ENCODE data around the gene APC.
A peak's percentile ranks its signal among the peaks of the same experiment; 100 is the strongest.

The APC gene

GRCh38 chr5:112717506-112718082 lies 20.1 kb upstream of the APC start:
- Histone ChIP-seq H3K9me3 (replicated peaks; ENCODE audit: insufficient read depth, low read length) (no peaks in the 10 kb centered on the region), H3K9me2 (replicated peaks; ENCODE audit: insufficient read depth, low read length) (no peaks in the 10 kb centered on the region), H4K20me1 (ENCODE audit: insufficient read depth, low read length) (no peaks in the 10 kb centered on the region), H3K79me2 (ENCODE audit: low read length) (peaks cover 79% of the 10 kb centered on the region), H3K9ac (ENCODE audit: low read length) (no peak overlapping the region), H3K27me3 (replicated peaks; ENCODE audit: insufficient read depth, low read length) (no peaks in the 10 kb centered on the region), H3K4me3 (ENCODE audit: low read length) (no peak overlapping the region), H3K36me3 (replicated peaks; ENCODE audit: insufficient read depth, low read length) (no peaks in the 10 kb centered on the region), H3K4me1 (ENCODE audit: low read length) (0 out of 2 replicates have a peak, but pooled peaks cover 10% of the 10 kb centered on the region), H3K27ac (ENCODE audit: low read length) (no peak overlapping the region), H2AFZ (ENCODE audit: low read length) (no peak overlapping the region), H3K4me2 (ENCODE audit: low read depth, low read length) (no peak overlapping the region), H3F3A (ENCODE audit: insufficient read depth, low read length) (no peaks in the 10 kb centered on the region)
- DNase-seq: no peak
- TF ChIP-seq EZH2 (optimal IDR thresholded peaks at IDR 0.05; ENCODE audit: low read depth, low read length) (no peak), CTCF (IDR thresholded peaks at IDR 0.05; ENCODE audit: low read length) (no peak)

GRCh38 chr5:112718344-112718743 lies 19.3 kb upstream of the APC start:
- Histone ChIP-seq H3K27ac (ENCODE audit: low read length) (no peak overlapping the region), H3K79me2 (ENCODE audit: low read length) (peaks cover 77% of the 10 kb centered on the region), H3K4me3 (ENCODE audit: low read length) (no peak overlapping the region), H3K4me2 (ENCODE audit: low read depth, low read length) (no peak overlapping the region), H3K9ac (ENCODE audit: low read length) (no peak overlapping the region), H3F3A (ENCODE audit: insufficient read depth, low read length) (no peaks in the 10 kb centered on the region), H3K36me3 (replicated peaks; ENCODE audit: insufficient read depth, low read length) (no peaks in the 10 kb centered on the region), H2AFZ (ENCODE audit: low read length) (no peak overlapping the region), H3K27me3 (replicated peaks; ENCODE audit: insufficient read depth, low read length) (no peaks in the 10 kb centered on the region), H3K9me2 (replicated peaks; ENCODE audit: insufficient read depth, low read length) (no peaks in the 10 kb centered on the region), H4K20me1 (ENCODE audit: insufficient read depth, low read length) (no peaks in the 10 kb centered on the region), H3K9me3 (replicated peaks; ENCODE audit: insufficient read depth, low read length) (no peaks in the 10 kb centered on the region), H3K4me1 (ENCODE audit: low read length) (0 out of 2 replicates have a peak, but pooled peaks cover 10% of the 10 kb centered on the region)
- no peak for DNase-seq
- no peak for TF ChIP-seq CTCF (IDR thresholded peaks at IDR 0.05; ENCODE audit: low read length)
- no peak for TF ChIP-seq EZH2phosphoT487 (IDR thresholded peaks at IDR 0.05; ENCODE audit: low read length)
- no peak for TF ChIP-seq EZH2 (optimal IDR thresholded peaks at IDR 0.05; ENCODE audit: low read depth, low read length)

GRCh38 chr5:112720576-112720975 lies 17.1 kb upstream of the APC start:
- Histone ChIP-seq H3K27me3 (replicated peaks; ENCODE audit: insufficient read depth, low read length) (no peaks in the 10 kb centered on the region), H3K4me2 (ENCODE audit: low read depth, low read length) (peak overlapping the region; percentile 44; the same call in 1 of the 2 replicates), H3K27ac (ENCODE audit: low read length) (peak overlapping the region; percentile 3; the same call in 1 of the 2 replicates), H3K4me1 (ENCODE audit: low read length) (0 out of 2 replicates have a peak, but pooled peaks cover 15% of the 10 kb centered on the region), H3F3A (ENCODE audit: insufficient read depth, low read length) (no peaks in the 10 kb centered on the region), H3K36me3 (replicated peaks; ENCODE audit: insufficient read depth, low read length) (no peaks in the 10 kb centered on the region), H4K20me1 (ENCODE audit: insufficient read depth, low read length) (no peaks in the 10 kb centered on the region), H3K79me2 (ENCODE audit: low read length) (peaks cover 71% of the 10 kb centered on the region), H3K9ac (ENCODE audit: low read length) (no peak overlapping the region), H3K9me2 (replicated peaks; ENCODE audit: insufficient read depth, low read length) (no peaks in the 10 kb centered on the region), H3K9me3 (replicated peaks; ENCODE audit: insufficient read depth, low read length) (no peaks in the 10 kb centered on the region), H2AFZ (ENCODE audit: low read length) (no peak overlapping the region), H3K4me3 (ENCODE audit: low read length) (0 out of 2 replicates have a peak overlapping the region, but pooled peaks have one; percentile 8)
- peak; percentile 27 for DNase-seq
- TF ChIP-seq EZH2phosphoT487 (IDR thresholded peaks at IDR 0.05; ENCODE audit: low read length): no peak
- TF ChIP-seq CTCF (IDR thresholded peaks at IDR 0.05; ENCODE audit: low read length): no peak
- TF ChIP-seq EZH2 (optimal IDR thresholded peaks at IDR 0.05; ENCODE audit: low read depth, low read length): no peak
